Daoy (cell line): Measurements from ENCODE around the gene CHRM2. TPM values are rescaled to one million over a fixed set of nuclear protein-coding genes. Genes with fewer than 3 reads are reported as not detected.

Experiments
- DNase-seq: peaks from one replicate; pipeline ENCODE4 v3.0.0-alpha.2; 2015; ENCODE audit warnings: low read depth
- total RNA-seq: library from RNA; depleted of rRNA; stranded (reverse); fragments of >200 nt; shearing (Covaris generic); gene quantifications from 2 replicates; pipeline ENCODE4 v1.2.3, GENCODE V29; 2014

The CHRM2 gene
- total RNA-seq, 1 experiment from 2014 or later, result 0.51 TPM

GRCh38 chr7:137025469-137026175, 157.2 kb downstream of the CHRM2 start:
- no peak for DNase-seq

- no peak for DNase-seq
These were observed 157.7 kb downstream of the CHRM2 start for GRCh38 chr7:137026176-137026500.

- DNase-seq, result no peak
These were observed 164.0 kb downstream of the CHRM2 start for GRCh38 chr7:137032436-137032835.

- DNase-seq, result no peak
These were observed 168.3 kb downstream of the CHRM2 start for GRCh38 chr7:137036768-137037167.

- no peak for DNase-seq
These were observed 170.3 kb downstream of the CHRM2 start for GRCh38 chr7:137038706-137039105.

GRCh38 chr7:137040745-137041144, 172.3 kb downstream of the CHRM2 start:
- DNase-seq, result no peak

- DNase-seq, result no peak
These were observed 177.1 kb downstream of the CHRM2 start for GRCh38 chr7:137045573-137045972.

- DNase-seq, result no peak
These were observed 201.0 kb downstream of the CHRM2 start for GRCh38 chr7:137069249-137069963.
